H1 (cell line): Measurements from ENCODE around the gene ITSN1. TPM values are rescaled to one million over a fixed set of nuclear protein-coding genes. Genes with fewer than 3 reads are reported as not detected.

Experiments
- CTCF ChIA-PET: fragments of 300-600 bp; sonication (Branson Sonifier 250); formaldehyde crosslinking; loops from one replicate; lab custom pipeline; 2021; ENCODE audit not compliant: partially characterized antibody; lab: Charles Lee
- POLR2A ChIA-PET: fragments of 300-600 bp; sonication (Branson Sonifier 250); formaldehyde crosslinking; loops from one replicate; lab custom pipeline; 2021; ENCODE audit warnings: inconsistent platforms; ENCODE audit not compliant: partially characterized antibody; lab: Charles Lee
- DNase-seq, 2 experiments: peaks; one replicate each; pipeline versions ENCODE4 v3.0.0 to v3.0.0-alpha.2; 2010 to 2022; ENCODE audit warnings: low spot score in 2 of 2, low read depth in 1 of 2, mixed read lengths in 1 of 2
- FAIRE-seq: peaks from 2 replicates; lab custom pipeline; 2011; peaks lifted over from hg19 to GRCh38; lab: Jason Lieb, UNC
- H2AFZ ChIP-seq: 2 replicates; pipeline ENCODE4 v1.8.1; 2012; ENCODE audit warnings: low read length, inconsistent platforms
- H2AK5ac ChIP-seq: 2 replicates; pipeline ENCODE4 v1.6.1; 2013; ENCODE audit warnings: low read depth, low read length
- H2BK120ac ChIP-seq: replicated peaks from 2 replicates; pipeline ENCODE3; 2013; ENCODE audit warnings: low read depth, low read length, inconsistent platforms
- H2BK12ac ChIP-seq: 2 replicates; pipeline ENCODE4 v1.6.1; 2013; ENCODE audit warnings: low read depth, low read length
- H2BK15ac ChIP-seq: 2 replicates; pipeline ENCODE4 v1.6.1; 2013; ENCODE audit warnings: low read length
- H2BK20ac ChIP-seq: 2 replicates; pipeline ENCODE4 v1.6.1; 2013; ENCODE audit warnings: low read length
- H2BK5ac ChIP-seq: 2 replicates; pipeline ENCODE4 v1.6.1; 2013; ENCODE audit warnings: low read depth, low read length
- H3K14ac ChIP-seq: 2 replicates; pipeline ENCODE4 v1.6.1; 2013; ENCODE audit warnings: inconsistent platforms; ENCODE audit not compliant: insufficient read length
- H3K18ac ChIP-seq: 2 replicates; pipeline ENCODE4 v1.6.1; 2013; ENCODE audit warnings: low read length; ENCODE audit errors: extremely low read depth
- H3K23ac ChIP-seq: 2 replicates; pipeline ENCODE4 v1.6.1; 2013; ENCODE audit warnings: inconsistent platforms; ENCODE audit not compliant: insufficient read length
- H3K23me2 ChIP-seq: 2 replicates; pipeline ENCODE4 v1.6.1; 2013; ENCODE audit warnings: low read depth, low read length
- H3K27ac ChIP-seq: 2 replicates; pipeline ENCODE4 v1.6.1; 2011; ENCODE audit warnings: low read depth, low read length, inconsistent platforms
- H3K27me3 ChIP-seq, 4 experiments: replicated peaks in 1 of 4; 1 replicate in 1 of 4; 2 replicates in 3 of 4; pipeline versions ENCODE4 v1.6.1 to v1.8.1; 2011 to 2013; ENCODE audit warnings: low read length in 3 of 4, mild to moderate bottlenecking in 3 of 4, inconsistent platforms in 2 of 4, mixed read lengths in 2 of 4, moderate library complexity in 1 of 4; ENCODE audit not compliant: control insufficient read depth in 3 of 4, insufficient read depth in 3 of 4; ENCODE audit errors: extremely low read depth in 1 of 4
- H3K36me3 ChIP-seq, 4 experiments: 2 replicates each; pipeline versions ENCODE4 v1.6.1 to v1.8.1; 2011 to 2013; ENCODE audit warnings: mild to moderate bottlenecking in 4 of 4, low read length in 3 of 4, moderate library complexity in 2 of 4, control low read depth in 1 of 4, inconsistent platforms in 1 of 4; ENCODE audit not compliant: insufficient read depth in 4 of 4, control insufficient read depth in 2 of 4
- H3K4ac ChIP-seq: replicated peaks from 2 replicates; pipeline ENCODE3; 2013; ENCODE audit warnings: low read length, low read depth, mixed read lengths, inconsistent platforms; ENCODE audit not compliant: insufficient read length
- H3K4me1 ChIP-seq, 4 experiments: replicated peaks in 1 of 4; 1 replicate in 1 of 4; 2 replicates in 3 of 4; pipeline versions ENCODE4 v1.6.1 to v1.8.1; 2011 to 2013; ENCODE audit warnings: low read length in 3 of 4, inconsistent platforms in 2 of 4, mixed read lengths in 1 of 4; ENCODE audit not compliant: insufficient read depth in 4 of 4, control insufficient read depth in 3 of 4
- H3K4me2 ChIP-seq, 2 experiments: 2 replicates each; pipeline versions ENCODE4 v1.6.1 to v1.8.1; 2011 to 2013; ENCODE audit warnings: low read depth in 2 of 2, low read length in 2 of 2, control low read depth in 1 of 2, inconsistent platforms in 1 of 2, mild to moderate bottlenecking in 1 of 2; ENCODE audit not compliant: insufficient read depth in 1 of 2
- H3K4me3 ChIP-seq, 4 experiments: fragments of 200-600, 300-600 bp in 1 of 4; sonication (generic), shearing (Covaris generic), sonication (Bioruptor Twin) in 1 of 4; 2 replicates each; pipeline versions ENCODE4 v1.5.1 to v1.8.1; 2011 to 2016; ENCODE audit warnings: low read length in 4 of 4, low read depth in 3 of 4, control low read depth in 2 of 4, inconsistent platforms in 2 of 4, mild to moderate bottlenecking in 2 of 4, mixed read lengths in 1 of 4, moderate library complexity in 1 of 4; ENCODE audit not compliant: insufficient read depth in 2 of 4; ENCODE audit errors: extremely low read depth in 1 of 4
- H3K56ac ChIP-seq: replicated peaks from 2 replicates; pipeline ENCODE3; 2013; ENCODE audit warnings: low read depth, mild to moderate bottlenecking, mixed read lengths, low read length, inconsistent platforms; ENCODE audit not compliant: insufficient read length
- H3K79me1 ChIP-seq: 2 replicates; pipeline ENCODE4 v1.6.1; 2013; ENCODE audit warnings: low read depth, low read length, control low read depth
- H3K79me2 ChIP-seq, 2 experiments: 2 replicates each; pipeline versions ENCODE4 v1.6.1 to v1.8.1; 2012 to 2013; ENCODE audit warnings: low read length in 2 of 2, mild to moderate bottlenecking in 2 of 2, inconsistent platforms in 1 of 2; ENCODE audit not compliant: insufficient read depth in 2 of 2, control insufficient read depth in 1 of 2
- H3K9ac ChIP-seq, 4 experiments: replicated peaks in 1 of 4; 1 replicate in 1 of 4; 2 replicates in 3 of 4; pipeline versions ENCODE4 v1.6.1 to v1.8.1; 2011 to 2013; ENCODE audit warnings: low read depth in 3 of 4, low read length in 3 of 4, control low read depth in 2 of 4, mild to moderate bottlenecking in 2 of 4, moderate library complexity in 2 of 4, inconsistent platforms in 1 of 4; ENCODE audit errors: extremely low read depth in 1 of 4
- H3K9me3 ChIP-seq, 2 experiments: 2 replicates each; pipeline versions ENCODE4 v1.6.1 to v1.8.1; 2012 to 2013; ENCODE audit warnings: mild to moderate bottlenecking in 2 of 2, moderate library complexity in 2 of 2, control low read depth in 1 of 2, inconsistent platforms in 1 of 2, low read depth in 1 of 2, low read length in 1 of 2, mixed read lengths in 1 of 2; ENCODE audit not compliant: insufficient read depth in 2 of 2
- H4K20me1 ChIP-seq, 2 experiments: replicated peaks in 1 of 2; 2 replicates each; pipeline versions ENCODE3 to v1.8.1; 2011 to 2013; ENCODE audit warnings: inconsistent platforms in 2 of 2, low read length in 2 of 2, mild to moderate bottlenecking in 1 of 2; ENCODE audit not compliant: insufficient read depth in 2 of 2, control insufficient read depth in 1 of 2
- H4K5ac ChIP-seq: 2 replicates; pipeline ENCODE4 v1.6.1; 2013; ENCODE audit warnings: low read length, low read depth, mixed read lengths, inconsistent platforms; ENCODE audit not compliant: insufficient read length
- H4K8ac ChIP-seq: 2 replicates; pipeline ENCODE4 v1.8.0; 2013; ENCODE audit warnings: mild to moderate bottlenecking, moderate library complexity, low read length, inconsistent platforms; ENCODE audit not compliant: insufficient read depth; ENCODE audit errors: extremely low read depth
- H4K91ac ChIP-seq: replicated peaks from 2 replicates; pipeline ENCODE3; 2013; ENCODE audit warnings: low read length, mixed read lengths, inconsistent platforms; ENCODE audit not compliant: insufficient read length
- CBX8 ChIP-seq: fragments of 300-800, 300-1000 bp; sonication (generic); IDR thresholded peaks from 2 replicates; pipeline ENCODE4 v1.7.1; 2016; ENCODE audit warnings: low read depth, low read length, borderline replicate concordance
- CREB1 ChIP-seq: IDR thresholded peaks from 2 replicates; pipeline ENCODE4 v1.6.1; 2012; ENCODE audit warnings: inconsistent platforms
- HDAC6 ChIP-seq: IDR thresholded peaks from one replicate; pipeline ENCODE4 v1.7.1; 2012; ENCODE audit warnings: low read depth, mild to moderate bottlenecking, inconsistent platforms, low read length, moderate library complexity
- MAFK ChIP-seq: IDR thresholded peaks from 2 replicates; pipeline ENCODE4 v1.6.1; 2012; ENCODE audit warnings: low read depth, mild to moderate bottlenecking, improper control_type of control experiment, low read length
- TAF1 ChIP-seq: IDR thresholded peaks from 2 replicates; pipeline ENCODE4 v1.6.1; 2011; ENCODE audit warnings: mild to moderate bottlenecking, low read depth, low read length
- WGBS, 2 experiments: shearing (Covaris generic) in 1 of 2; methylation state at CpG; one replicate each; pipeline versions ENCODE4 v1.1.6 to v1.1.7; 2013 to 2015; ENCODE audit warnings: low lambda C conversion rate in 2 of 2, mixed read lengths in 2 of 2, inconsistent platforms in 1 of 2, low coverage in 1 of 2, missing lambda C conversion rate in 1 of 2; ENCODE audit not compliant: insufficient replicate concordance in 2 of 2, insufficient coverage in 1 of 2, insufficient read length in 1 of 2; ENCODE audit errors: extremely low coverage in 1 of 2, missing lambda C conversion rate in 1 of 2; 5-methylcytosine and 5-hydroxymethylcytosine counted together
- polyA plus RNA-seq, 7 experiments: library from polyadenylated mRNA; depleted of rRNA in 3 of 7; stranded (reverse) in 5 of 7; unstranded in 2 of 7; fragments of >200 nt in 5 of 7; fragments of 200-250 nt in 2 of 7; gene quantifications; 1 replicate in 5 of 7; 2 replicates in 1 of 7; 4 replicates in 1 of 7; pipeline versions ENCODE4 v1.2.1 to v1.2.3, GENCODE V29; 2011 to 2013; ENCODE audit warnings: missing spikeins in 2 of 7, mixed read lengths in 2 of 7
- total RNA-seq: library from RNA; stranded (reverse); fragmentation: NEBNext Ultra II Directional; extraction: Animal tissue kit (Norgen Biotek cat#: 25700); gene quantifications from 2 replicates; pipeline ENCODE4 v1.2.1, GENCODE V29; 2021
- TF ChIP-seq, protein P1 (sequence below): IDR thresholded peaks from 2 replicates; pipeline ENCODE4 v1.6.1; 2011; ENCODE audit warnings: low read length, improper control_type of control experiment

Gene ITSN1
- total and polyA plus RNA-seq, 2 of the 8 experiments (the other 6 are each of a cell fraction or from before 2014, with no cell fraction given), result 60.8 to 78.1 TPM

GRCh38 chr21:33940164-33940880 is 298.0 kb downstream of the ITSN1 start:
- no peak overlapping the region for H3K27ac ChIP-seq
- WGBS, 2 experiments, result 90% methylated on average over 15 of the region's 15 CpGs; no CpG with 5 or more reads in 1 of the 2 experiments
- H2BK15ac ChIP-seq, result no peak overlapping the region
- no peaks in the 10 kb centered on the region for H3K23me2 ChIP-seq
- H3K9me3 ChIP-seq, result peaks cover 0 to 7% of the 10 kb centered on the region in 2 experiments; a peak in 1 of 4 replicates
- no peak overlapping the region for H2AFZ ChIP-seq
- peaks cover 0 to 10% (median 2%) of the 10 kb centered on the region in 4 experiments; a peak in 2 of 8 replicates for H3K36me3 ChIP-seq
- peaks cover 1 to 7% (median 5%) of the 10 kb centered on the region in 4 experiments; a peak in 2 of 7 replicates for H3K4me1 ChIP-seq
- POLR2A ChIA-PET, result interaction anchor here (0.8 kb wide), 1 partner anchor 377 kb away, joined by 4 read pairs; no protein-coding TSS in a partner anchor
- no peak overlapping the region for H3K14ac ChIP-seq
- FAIRE-seq (no peak), DNase-seq (peak in 1 of 2 experiments; percentile 29)
- no peak overlapping the region for H2BK20ac ChIP-seq
- no peak overlapping the region for H2BK12ac ChIP-seq
- no peak overlapping the region for H3K9ac ChIP-seq
- no peak overlapping the region for H3K4ac ChIP-seq
- TF ChIP-seq, protein P1, sequence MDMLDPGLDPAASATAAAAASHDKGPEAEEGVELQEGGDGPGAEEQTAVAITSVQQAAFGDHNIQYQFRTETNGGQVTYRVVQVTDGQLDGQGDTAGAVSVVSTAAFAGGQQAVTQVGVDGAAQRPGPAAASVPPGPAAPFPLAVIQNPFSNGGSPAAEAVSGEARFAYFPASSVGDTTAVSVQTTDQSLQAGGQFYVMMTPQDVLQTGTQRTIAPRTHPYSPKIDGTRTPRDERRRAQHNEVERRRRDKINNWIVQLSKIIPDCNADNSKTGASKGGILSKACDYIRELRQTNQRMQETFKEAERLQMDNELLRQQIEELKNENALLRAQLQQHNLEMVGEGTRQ, result no peak
- no peak for TF ChIP-seq CREB1
- no peak for TF ChIP-seq TAF1
- peak; percentile 35; the same call in 1 of the 2 replicates for TF ChIP-seq MAFK
- no peak for TF ChIP-seq HDAC6
- no peak for TF ChIP-seq CBX8
- H3K79me1 ChIP-seq, result peaks cover 7% of the 10 kb centered on the region; the same call in 1 of the 2 replicates
- no peak overlapping the region for H3K56ac ChIP-seq
- peak overlapping the region; percentile 6; the same call in 1 of the 2 replicates for H2BK5ac ChIP-seq
- no peak overlapping the region for H2BK120ac ChIP-seq
- no peak overlapping the region for H4K8ac ChIP-seq
- H3K18ac ChIP-seq, result no peak overlapping the region
- no peak overlapping the region for H4K5ac ChIP-seq
- H3K23ac ChIP-seq, result no peak overlapping the region
- H3K27me3 ChIP-seq, result no peaks in the 10 kb centered on the region
- H2AK5ac ChIP-seq, result no peak overlapping the region
- H3K4me3 ChIP-seq, result no peak overlapping the region
- CTCF ChIA-PET, result interaction anchor here (0.9 to 3.8 kb wide), 4 partner anchors 9 to 47 kb away, joined by 3 to 18 read pairs (median 4); no protein-coding TSS in a partner anchor
- H3K4me2 ChIP-seq, result no peak overlapping the region
- no peak overlapping the region for H4K91ac ChIP-seq
- no peaks in the 10 kb centered on the region for H4K20me1 ChIP-seq
- H3K79me2 ChIP-seq, result no peaks in the 10 kb centered on the region
